HEK293T (cell line): ENCODE data around the gene PIGQ.

Experiments used
- BHLHE40 ChIP-seq: fragments of 450-650 bp; IDR thresholded peaks from 2 replicates; pipeline ENCODE4 v1.6.1; 2016; ENCODE audit warnings: mild to moderate bottlenecking, moderate library complexity, borderline replicate concordance
- CTBP1 ChIP-seq: fragments of 450-650 bp; IDR thresholded peaks from 2 replicates; pipeline ENCODE4 v1.6.1; 2016; ENCODE audit warnings: borderline replicate concordance
- FOXK2 ChIP-seq: fragments of 450-650 bp; IDR thresholded peaks from 2 replicates; pipeline ENCODE4 v1.6.1; 2016; ENCODE audit warnings: mild to moderate bottlenecking
- FOXM1 ChIP-seq: fragments of 450-650 bp; IDR thresholded peaks from 2 replicates; pipeline ENCODE4 v1.6.1; 2017; ENCODE audit warnings: mild to moderate bottlenecking, borderline replicate concordance
- L3MBTL2 ChIP-seq: fragments of 450-650 bp; conservative IDR thresholded peaks from 2 replicates; pipeline ENCODE4 v1.6.1; 2016; ENCODE audit warnings: mild to moderate bottlenecking
- SUZ12 ChIP-seq: fragments of 450-650 bp; IDR thresholded peaks from 2 replicates; pipeline ENCODE4 v1.6.1; 2016; ENCODE audit warnings: mild to moderate bottlenecking
- TARDBP ChIP-seq: fragments of 450-650 bp; IDR thresholded peaks from 2 replicates; pipeline ENCODE4 v1.6.1; 2016
- ZNF384 ChIP-seq: fragments of 450-650 bp; IDR thresholded peaks from 2 replicates; pipeline ENCODE4 v1.6.1; 2016

- TF ChIP-seq TARDBP = no peak
- no peak for TF ChIP-seq BHLHE40
- TF ChIP-seq L3MBTL2 = no peak
- TF ChIP-seq FOXM1 = no peak
- TF ChIP-seq ZNF384 = no peak
- no peak for TF ChIP-seq SUZ12
- TF ChIP-seq CTBP1 = no peak
- no peak for TF ChIP-seq FOXK2
Measured at GRCh38 chr16:621526-622105, 51.8 kb downstream of the PIGQ start.
